Omental fat pad (tissue), 4 donors: ENCODE measurements around the gene ADGRE3. TPM values are rescaled to one million over a fixed set of nuclear protein-coding genes. Genes with fewer than 3 reads are reported as not detected.
"Not testable (repeated sequence)": the region's sequence is repeated elsewhere in the genome, so short reads cannot be mapped to it uniquely, and the experiment has no call there.

Source experiments
- ATAC-seq: fragments of 150-250 bp; one replicate; pipeline ENCODE4 v1.9.1; 2016; ENCODE audit warnings: mild to moderate bottlenecking, moderate library complexity; ENCODE audit not compliant: low FRiP score
- DNase-seq: peaks from one replicate; pipeline ENCODE4 v3.0.0-alpha.2; 2019; ENCODE audit warnings: low spot score
- CTCF ChIP-seq, 3 donors: fragments of 450-650 bp; IDR thresholded peaks; one replicate each; pipeline ENCODE4 v1.5.1; 2016 to 2017; ENCODE audit warnings: antibody characterized with exemption in 3 of 3, mild to moderate bottlenecking in 3 of 3, moderate library complexity in 2 of 3
- total RNA-seq, 4 donors: library from RNA; depleted of rRNA; stranded (reverse); fragments of >200 nt; gene quantifications; one replicate each; pipeline ENCODE4 v1.1.0, GENCODE V29; 2016

Gene ADGRE3
- total RNA-seq, 4 donors from 2014 or later: 0.24 to 7.1 TPM; not detected in 2

DNA sequence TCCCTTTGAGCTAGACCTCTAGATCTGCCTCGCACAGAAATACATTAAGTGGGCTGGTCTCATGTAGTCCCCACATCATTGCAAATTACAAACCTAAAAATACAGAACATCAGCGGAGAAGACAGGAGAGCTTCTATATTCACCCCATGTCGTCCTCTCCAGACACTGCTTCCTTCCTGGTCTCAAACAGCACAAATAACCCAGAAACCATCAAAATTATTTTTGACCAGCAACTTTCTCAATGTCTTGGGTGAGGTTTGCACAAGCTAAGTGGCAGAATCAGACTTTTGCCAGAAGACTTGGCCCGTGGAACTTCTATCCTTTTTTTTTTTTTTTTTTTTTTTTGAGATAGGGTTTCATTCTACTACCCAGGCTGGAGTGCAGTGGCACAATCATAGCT, 63.6 kb downstream of the ADGRE3 start:
- DNase-seq (no peak), ATAC-seq (no peak)
- TF ChIP-seq CTCF (IDR thresholded peaks at IDR 0.05): no peak

- TF ChIP-seq CTCF (IDR thresholded peaks at IDR 0.05): no peak
- ATAC-seq: no peak
- DNase-seq: no peak
Observed at GRCh38 chr19:14606627-14607026, 68.0 kb downstream of the ADGRE3 start.

GRCh38 chr19:14603990-14604387, 70.7 kb downstream of the ADGRE3 start:
- DNase-seq: no peak
- ATAC-seq: no peak
- no peak for TF ChIP-seq CTCF (IDR thresholded peaks at IDR 0.05)

DNA sequence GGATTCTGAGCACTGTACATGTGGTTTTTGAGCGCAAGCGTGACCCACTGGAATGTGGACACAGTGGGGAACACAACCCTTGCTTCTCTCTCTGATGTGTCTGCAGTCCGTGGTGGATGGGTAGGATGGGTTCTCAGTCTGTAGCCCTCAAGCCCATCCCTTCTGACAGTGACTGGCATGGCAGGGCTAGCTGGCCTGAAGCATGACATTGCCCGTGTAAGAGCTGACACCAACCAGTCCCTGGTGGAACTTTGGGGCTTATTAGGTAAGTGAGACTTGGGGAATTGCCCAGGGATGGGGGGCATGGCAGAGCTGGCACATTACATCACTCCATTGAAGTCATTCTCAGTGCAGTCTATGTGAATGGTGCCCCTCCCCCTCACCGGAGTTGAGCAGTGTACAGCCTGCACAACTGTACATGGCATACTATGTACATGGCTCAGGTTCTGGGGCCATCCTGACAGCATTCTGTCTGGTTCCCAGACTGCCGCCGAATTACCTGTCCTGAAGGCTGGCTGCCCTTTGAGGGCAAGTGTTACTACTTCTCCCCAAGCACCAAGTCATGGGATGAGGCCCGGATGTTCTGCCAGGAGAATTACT, 75.0 kb downstream of the ADGRE3 start:
- ATAC-seq (no peak), DNase-seq (no peak)
- TF ChIP-seq CTCF (IDR thresholded peaks at IDR 0.05): no peak

- ATAC-seq: no peak
- no peak for DNase-seq
- no peak for TF ChIP-seq CTCF (IDR thresholded peaks at IDR 0.05)
Observed at GRCh38 chr19:14595558-14595957, 79.1 kb downstream of the ADGRE3 start.

- not testable (repeated sequence) for ATAC-seq
Observed at GRCh38 chr19:14589433-14589832, 85.2 kb downstream of the ADGRE3 start.

GRCh38 chr19:14585187-14585586, 89.5 kb downstream of the ADGRE3 start:
- not testable (repeated sequence) for ATAC-seq

More at GRCh38 chr19:14589433-14589832, 85.2 kb downstream of the ADGRE3 start:
- DNase-seq: not testable (repeated sequence)

GRCh38 chr19:14584372-14584771, 90.3 kb downstream of the ADGRE3 start:
- not testable (repeated sequence) for ATAC-seq, DNase-seq

More at GRCh38 chr19:14585187-14585586, 89.5 kb downstream of the ADGRE3 start:
- DNase-seq: not testable (repeated sequence)

- ATAC-seq (no peak), DNase-seq (no peak)
- no peak for TF ChIP-seq CTCF (IDR thresholded peaks at IDR 0.05)
Observed at GRCh38 chr19:14582894-14583340, 91.7 kb downstream of the ADGRE3 start, which contains the start of gene CLEC17A. CLEC17A (plus strand) TSS chr19:14583084; CDS start chr19:14583161, 77 bp downstream.
